ENCODE measurements around the gene EPHB1.

Gene EPHB1

GRCh38 chr3:134807189-134807588 is 12.1 kb downstream of the EPHB1 start:
- no peak for DNase-seq

DNA sequence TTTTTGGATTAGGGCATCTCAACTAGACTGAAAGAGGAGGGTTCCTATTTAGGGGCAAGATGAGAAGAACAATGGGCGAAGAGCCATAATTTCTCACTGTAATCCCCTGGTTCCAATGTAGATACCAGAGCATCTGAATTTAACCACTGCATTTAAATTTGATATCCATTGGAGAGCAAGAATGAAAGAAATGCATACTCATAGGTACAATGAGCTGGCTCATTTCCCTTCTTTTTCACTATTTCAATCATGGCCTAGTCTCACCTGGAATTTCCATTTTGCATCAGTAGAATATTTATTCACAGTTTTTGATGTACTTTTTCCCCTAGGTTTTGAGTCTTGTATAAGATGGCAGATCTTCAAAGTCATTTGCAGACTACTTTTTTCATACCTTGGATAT is 13.8 kb downstream of the EPHB1 start:
- no peak for DNase-seq
- Histone ChIP-seq H3K4me1 (no peaks in the 10 kb centered on the region; the same call in 1 of the 2 replicates), H3K4me3 (ENCODE audit: low read depth, low read length) (no peak overlapping the region), H3K9me3 (no peaks in the 10 kb centered on the region), H3K36me3 (no peaks in the 10 kb centered on the region), H3K27me3 (peaks cover 5% of the 10 kb centered on the region; the same call in 1 of the 2 replicates)
- TF ChIP-seq, protein P1, sequence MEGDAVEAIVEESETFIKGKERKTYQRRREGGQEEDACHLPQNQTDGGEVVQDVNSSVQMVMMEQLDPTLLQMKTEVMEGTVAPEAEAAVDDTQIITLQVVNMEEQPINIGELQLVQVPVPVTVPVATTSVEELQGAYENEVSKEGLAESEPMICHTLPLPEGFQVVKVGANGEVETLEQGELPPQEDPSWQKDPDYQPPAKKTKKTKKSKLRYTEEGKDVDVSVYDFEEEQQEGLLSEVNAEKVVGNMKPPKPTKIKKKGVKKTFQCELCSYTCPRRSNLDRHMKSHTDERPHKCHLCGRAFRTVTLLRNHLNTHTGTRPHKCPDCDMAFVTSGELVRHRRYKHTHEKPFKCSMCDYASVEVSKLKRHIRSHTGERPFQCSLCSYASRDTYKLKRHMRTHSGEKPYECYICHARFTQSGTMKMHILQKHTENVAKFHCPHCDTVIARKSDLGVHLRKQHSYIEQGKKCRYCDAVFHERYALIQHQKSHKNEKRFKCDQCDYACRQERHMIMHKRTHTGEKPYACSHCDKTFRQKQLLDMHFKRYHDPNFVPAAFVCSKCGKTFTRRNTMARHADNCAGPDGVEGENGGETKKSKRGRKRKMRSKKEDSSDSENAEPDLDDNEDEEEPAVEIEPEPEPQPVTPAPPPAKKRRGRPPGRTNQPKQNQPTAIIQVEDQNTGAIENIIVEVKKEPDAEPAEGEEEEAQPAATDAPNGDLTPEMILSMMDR (IDR thresholded peaks at IDR 0.05; ENCODE audit: low read depth, low read length): no peak

More at GRCh38 chr3:134807189-134807588, 12.1 kb downstream of the EPHB1 start:
- Histone ChIP-seq H3K4me1 (no peaks in the 10 kb centered on the region; the same call in 1 of the 2 replicates), H3K27me3 (peaks cover 5% of the 10 kb centered on the region; the same call in 1 of the 2 replicates), H3K36me3 (no peaks in the 10 kb centered on the region), H3K9me3 (no peaks in the 10 kb centered on the region), H3K4me3 (ENCODE audit: low read depth, low read length) (no peak overlapping the region)
- TF ChIP-seq, protein P1 (IDR thresholded peaks at IDR 0.05; ENCODE audit: low read depth, low read length): no peak

- no peaks in the 10 kb centered on the region; the same call in 1 of the 2 replicates for H3K4me1 ChIP-seq
- H3K36me3 ChIP-seq: no peaks in the 10 kb centered on the region
- no peaks in the 10 kb centered on the region for H3K9me3 ChIP-seq
- H3K4me3 ChIP-seq (ENCODE audit: low read depth, low read length): no peak overlapping the region
- H3K27me3 ChIP-seq: peaks cover 5% of the 10 kb centered on the region; the same call in 1 of the 2 replicates
- no peak for DNase-seq
- TF ChIP-seq, protein P1 (IDR thresholded peaks at IDR 0.05; ENCODE audit: low read depth, low read length): no peak
Measured at GRCh38 chr3:134809427-134810051, 14.5 kb downstream of the EPHB1 start.

DNA sequence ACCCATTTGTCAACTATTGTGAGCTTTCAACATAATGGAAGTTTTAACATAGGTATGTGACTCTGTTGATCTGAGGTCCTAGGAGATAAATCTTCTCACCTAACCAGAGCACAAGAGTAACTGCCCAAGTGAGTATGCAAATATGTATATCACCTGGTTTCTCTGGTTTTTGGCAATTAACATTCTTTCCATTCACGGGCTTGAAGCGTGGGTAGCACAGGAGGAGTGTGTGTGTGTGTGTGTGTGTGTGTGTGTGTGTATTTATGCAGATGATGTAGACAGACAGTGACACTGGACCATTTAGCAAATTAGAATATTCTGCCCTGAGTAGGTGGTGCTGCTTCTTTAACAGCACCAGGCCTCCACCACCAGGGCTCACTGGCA is 15.0 kb downstream of the EPHB1 start:
- no peak for DNase-seq
- Histone ChIP-seq H3K27me3 (peaks cover 5% of the 10 kb centered on the region; the same call in 1 of the 2 replicates), H3K4me1 (no peaks in the 10 kb centered on the region), H3K4me3 (ENCODE audit: low read depth, low read length) (no peak overlapping the region), H3K9me3 (no peaks in the 10 kb centered on the region), H3K36me3 (no peaks in the 10 kb centered on the region)
- TF ChIP-seq, protein P1 (IDR thresholded peaks at IDR 0.05; ENCODE audit: low read depth, low read length): no peak

DNA sequence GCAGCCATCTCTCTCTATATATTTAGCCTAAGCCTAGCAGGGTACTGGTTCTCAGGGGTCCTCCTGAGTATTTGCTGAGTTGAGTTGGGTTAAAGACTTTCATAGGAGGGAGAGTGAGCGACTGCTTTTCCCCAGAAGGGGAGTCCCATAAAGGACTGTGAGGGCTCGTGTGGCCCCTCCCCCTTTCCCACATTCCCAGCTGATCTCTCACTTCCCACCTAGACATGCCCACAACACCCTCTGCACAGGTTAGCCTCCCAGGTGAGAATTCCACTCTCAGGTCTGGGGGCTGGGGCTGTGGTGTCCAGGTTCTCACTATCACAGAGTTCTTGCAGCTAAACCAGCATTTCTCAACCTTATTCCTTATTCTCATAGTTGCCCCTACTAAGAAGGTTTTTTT is 15.8 kb downstream of the EPHB1 start:
- DNase-seq: no peak
- TF ChIP-seq, protein P1 (IDR thresholded peaks at IDR 0.05; ENCODE audit: low read depth, low read length): no peak
- H3K4me1 ChIP-seq: no peaks in the 10 kb centered on the region
- no peak overlapping the region for H3K4me3 ChIP-seq (ENCODE audit: low read depth, low read length)
- H3K27me3 ChIP-seq: peaks cover 5% of the 10 kb centered on the region; the same call in 1 of the 2 replicates
- H3K9me3 ChIP-seq: no peaks in the 10 kb centered on the region
- H3K36me3 ChIP-seq: no peaks in the 10 kb centered on the region

DNA sequence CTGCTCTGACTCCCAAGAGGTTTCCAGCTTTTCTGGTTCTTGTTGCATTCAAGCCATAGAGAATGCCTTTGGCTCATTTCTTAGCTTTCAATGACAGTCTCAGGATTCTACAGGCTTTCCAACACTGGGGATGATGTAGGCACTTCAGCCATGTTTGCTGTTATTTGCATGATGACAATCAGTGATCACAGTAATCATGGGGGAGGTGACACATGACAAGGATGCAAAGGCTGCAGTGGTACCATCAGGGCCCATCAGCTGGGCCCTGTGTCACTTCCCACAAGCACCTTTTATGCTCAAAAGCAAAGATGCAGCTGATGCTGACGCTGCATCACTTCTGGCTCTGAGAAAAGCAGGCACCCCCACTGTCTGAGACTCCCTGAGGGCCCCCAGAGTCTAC is 18.6 kb downstream of the EPHB1 start:
- no peaks in the 10 kb centered on the region for H3K36me3 ChIP-seq
- peaks cover under 1% of the 10 kb centered on the region for H3K27me3 ChIP-seq
- TF ChIP-seq, protein P1 (IDR thresholded peaks at IDR 0.05; ENCODE audit: low read depth, low read length): no peak
- no peak for DNase-seq
- no peak overlapping the region for H3K4me3 ChIP-seq (ENCODE audit: low read depth, low read length)
- H3K4me1 ChIP-seq: no peaks in the 10 kb centered on the region
- H3K9me3 ChIP-seq: no peaks in the 10 kb centered on the region; the same call in 1 of the 2 replicates
